A549 (cell line): Measurements from ENCODE around the gene SP5. TPM values are rescaled to one million over a fixed set of nuclear protein-coding genes. Genes with fewer than 3 reads are reported as not detected.

ENCODE experiments used
- ATAC-seq, 2 experiments: fragments of 200-7000 bp in 1 of 2; fragments of >200 bp in 1 of 2; cut with Nextera tagmentation in 1 of 2; cut with Tn5 transposase in 1 of 2; 3 replicates each; pipeline versions ENCODE4 v1.8.0 to v1.9.1; 2018 to 2020; ENCODE audit warnings: mild to moderate bottlenecking in 1 of 2, moderate library complexity in 1 of 2
- CTCF ChIA-PET: fragments of 300-600 bp; sonication (Branson Sonifier 250); formaldehyde crosslinking; extraction: SDS; loops from one replicate; lab custom pipeline; 2021; ENCODE audit warnings: antibody characterized with exemption, inconsistent platforms; lab: Yijun Ruan, JAX
- POLR2A ChIA-PET: fragments of 350-600 bp; formaldehyde crosslinking; extraction: SDS; loops from one replicate; lab custom pipeline; 2021; ENCODE audit warnings: antibody characterized with exemption, inconsistent platforms; lab: Yijun Ruan, JAX
- DNase-seq, 2 experiments: peaks; one replicate each; pipeline versions ENCODE4 v3.0.0 to v3.0.0-alpha.2; 2011 to 2016; ENCODE audit warnings: low read depth in 1 of 2, low spot score in 1 of 2
- FAIRE-seq: peaks from 2 replicates; lab custom pipeline; 2011; peaks lifted over from hg19 to GRCh38; lab: Jason Lieb, UNC
- H3K27ac ChIP-seq, 2 experiments: fragments of >200 bp; sonication (Bioruptor Twin); formaldehyde crosslinking; 3 replicates each; pipeline ENCODE4 v1.5.1; 2016 to 2017
- H3K4me1 ChIP-seq: fragments of >200 bp; sonication (Bioruptor Twin); formaldehyde crosslinking; 3 replicates; pipeline ENCODE4 v1.6.1; 2016
- H3K4me2 ChIP-seq: fragments of >200 bp; sonication (Bioruptor Twin); formaldehyde crosslinking; 3 replicates; pipeline ENCODE4 v1.6.1; 2016
- H3K4me3 ChIP-seq: fragments of >200 bp; sonication (Bioruptor Twin); formaldehyde crosslinking; 3 replicates; pipeline ENCODE4 v1.5.1; 2016
- H3K9me3 ChIP-seq: fragments of >200 bp; sonication (Bioruptor Twin); formaldehyde crosslinking; 3 replicates; pipeline ENCODE4 v1.6.1; 2016
- CBX8 ChIP-seq: fragments of 200-600 bp; sonication (generic); IDR thresholded peaks from 2 replicates; pipeline ENCODE4 v1.6.1; 2016
- EP300 ChIP-seq, 2 experiments: fragments of >200 bp; sonication (Bioruptor Twin); formaldehyde crosslinking; IDR thresholded peaks; 2 replicates in 1 of 2; 3 replicates in 1 of 2; pipeline ENCODE4 v1.6.1; 2016 to 2017
- ESRRA ChIP-seq: fragments of 150-350 bp; IDR thresholded peaks from 2 replicates; pipeline ENCODE4 v1.6.1; 2014; ENCODE audit warnings: mild to moderate bottlenecking, low read length, borderline replicate concordance
- FOSL2 ChIP-seq, 2 experiments: fragments of 450-650 bp in 1 of 2; fragments of >200 bp in 1 of 2; sonication (Bioruptor Twin) in 1 of 2; formaldehyde crosslinking; IDR thresholded peaks; 2 replicates each; pipeline versions ENCODE4 v1.5.0 to v1.6.1; 2016 to 2020; ENCODE audit warnings: mild to moderate bottlenecking in 1 of 2, moderate library complexity in 1 of 2
- HDAC2 ChIP-seq: fragments of 200-600 bp; sonication (generic); IDR thresholded peaks from 2 replicates; pipeline ENCODE4 v1.6.1; 2016
- HEYL ChIP-seq: fragments of 250-450 bp; sonication (Bioruptor Pico); IDR thresholded peaks from 2 replicates; pipeline ENCODE4 v1.8.0; 2021; ENCODE audit warnings: mild to moderate bottlenecking, moderate library complexity
- HOXA7 ChIP-seq: fragments of 250-450 bp; sonication (Bioruptor Pico); IDR thresholded peaks from 2 replicates; pipeline ENCODE4 v1.5.0; 2020; ENCODE audit warnings: mild to moderate bottlenecking, moderate library complexity
- JUN ChIP-seq, 2 experiments: fragments of >200 bp; sonication (Bioruptor Twin); formaldehyde crosslinking; IDR thresholded peaks; 2 replicates in 1 of 2; 3 replicates in 1 of 2; pipeline ENCODE4 v1.6.1; 2016 to 2017
- JUNB ChIP-seq: fragments of >200 bp; sonication (Bioruptor Twin); formaldehyde crosslinking; IDR thresholded peaks from 2 replicates; pipeline ENCODE4 v1.6.1; 2016
- KDM1A ChIP-seq: fragments of 200-600 bp; sonication (generic); IDR thresholded peaks from 2 replicates; pipeline ENCODE4 v1.6.1; 2016; ENCODE audit warnings: low read depth, mild to moderate bottlenecking
- POLR2A ChIP-seq: IDR thresholded peaks from 2 replicates; pipeline ENCODE4 v1.6.1; 2012; ENCODE audit warnings: mild to moderate bottlenecking, low read length
- RAD21 ChIP-seq, 2 experiments: fragments of >200 bp in 1 of 2; sonication (Bioruptor Twin) in 1 of 2; formaldehyde crosslinking in 1 of 2; IDR thresholded peaks in 1 of 2; conservative IDR thresholded peaks in 1 of 2; 2 replicates in 1 of 2; 3 replicates in 1 of 2; pipeline ENCODE4 v1.6.1; 2012 to 2018; ENCODE audit warnings: inconsistent platforms in 1 of 2
- RARB ChIP-seq: fragments of 250-450 bp; sonication (Bioruptor Pico); IDR thresholded peaks from 2 replicates; pipeline ENCODE4 v1.8.0; 2021; ENCODE audit warnings: mild to moderate bottlenecking, moderate library complexity
- RNF2 ChIP-seq: fragments of 200-600 bp; sonication (generic); IDR thresholded peaks from 2 replicates; pipeline ENCODE4 v1.6.1; 2016; ENCODE audit warnings: low read depth, mild to moderate bottlenecking, antibody characterized with exemption, moderate library complexity, borderline replicate concordance
- SMC3 ChIP-seq: fragments of >200 bp; sonication (Bioruptor Twin); formaldehyde crosslinking; IDR thresholded peaks from 3 replicates; pipeline ENCODE4 v1.6.1; 2018; ENCODE audit warnings: inconsistent platforms
- TFCP2L1 ChIP-seq: fragments of 250-450 bp; sonication (Bioruptor Pico); IDR thresholded peaks from 2 replicates; pipeline ENCODE4 v1.5.0; 2021; ENCODE audit warnings: mild to moderate bottlenecking
- ZFP36 ChIP-seq: fragments of 450-650 bp; IDR thresholded peaks from 2 replicates; pipeline ENCODE4 v1.6.1; 2014; ENCODE audit warnings: borderline replicate concordance; ENCODE audit not compliant: partially characterized antibody
- WGBS: methylation state at CpG from one replicate; pipeline ENCODE4 v1.1.6; 2017; ENCODE audit errors: missing lambda C conversion rate; 5-methylcytosine and 5-hydroxymethylcytosine counted together
- polyA plus RNA-seq, 4 experiments: library from polyadenylated mRNA; depleted of rRNA in 3 of 4; stranded (reverse); fragments of >200 nt; fragmentation: RNase III in 1 of 4; extraction: RNeasy Plus Mini Kit Qiagen cat#74134 plus additional on column Dnase treatment in 1 of 4; gene quantifications; 2 replicates in 3 of 4; 3 replicates in 1 of 4; pipeline ENCODE4 v1.2.3, GENCODE V29; 2011 to 2017
- TF ChIP-seq, protein P1 (sequence below): fragments of >200 bp; sonication (Bioruptor Twin); formaldehyde crosslinking; IDR thresholded peaks from 3 replicates; pipeline ENCODE4 v1.5.1; 2016
- TF ChIP-seq, protein P2 (sequence below): fragments of 150-350 bp; IDR thresholded peaks from 2 replicates; pipeline ENCODE4 v1.6.1; 2014; ENCODE audit warnings: low read depth, mild to moderate bottlenecking, low read length

The SP5 gene
- polyA plus RNA-seq, 2 of the 4 experiments (the other 2 are of a cell fraction): not detected

DNA sequence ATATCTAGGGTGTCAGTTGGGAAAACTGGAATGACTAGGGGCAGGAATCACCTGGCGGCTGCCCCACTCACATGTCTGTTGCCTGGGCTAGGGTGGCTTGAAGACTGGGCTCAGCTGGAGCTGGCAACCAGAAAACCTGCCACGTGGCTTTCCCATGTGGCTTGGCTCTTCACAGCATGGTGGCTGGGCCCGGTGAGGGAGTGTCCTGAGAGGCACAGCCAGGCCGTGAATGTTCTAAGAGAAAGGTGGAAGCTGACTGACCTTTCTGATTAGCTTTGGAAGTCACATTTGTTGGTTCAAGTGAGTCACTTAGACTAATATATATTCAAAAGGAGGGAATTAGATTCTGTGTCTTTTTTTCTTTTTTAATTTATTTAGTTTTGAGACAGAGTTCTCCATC is 22.7 kb downstream of the SP5 start:
- no peaks in the 10 kb centered on the region for H3K9me3 ChIP-seq
- 0 out of 3 replicates have a peak, but pooled peaks cover 9% of the 10 kb centered on the region for H3K4me1 ChIP-seq
- no peak overlapping the region for H3K4me3 ChIP-seq
- FAIRE-seq (no peak), ATAC-seq (no peak), DNase-seq (no peak)
- no peak overlapping the region for H3K4me2 ChIP-seq
- WGBS: 47% methylated on average over 4 of the region's 4 CpGs
- ChIA-PET CTCF (interaction anchor here (0.6 to 1.6 kb wide), 2 partner anchors 20 to 1298 kb away, joined by 4 to 5 read pairs; no protein-coding TSS in a partner anchor), POLR2A (no interaction called here)
- H3K27ac ChIP-seq: no peak overlapping the region
- TF ChIP-seq ESRRA: no peak
- TF ChIP-seq HDAC2: no peak
- no peak for TF ChIP-seq JUN (IDR thresholded peaks at IDR 0.05)
- no peak for TF ChIP-seq RNF2
- no peak for TF ChIP-seq FOSL2 (IDR thresholded peaks at IDR 0.05)
- TF ChIP-seq FOSL2 (CRISPR knock-in tag; IDR thresholded peaks at IDR 0.05): no peak
- TF ChIP-seq, protein P1, sequence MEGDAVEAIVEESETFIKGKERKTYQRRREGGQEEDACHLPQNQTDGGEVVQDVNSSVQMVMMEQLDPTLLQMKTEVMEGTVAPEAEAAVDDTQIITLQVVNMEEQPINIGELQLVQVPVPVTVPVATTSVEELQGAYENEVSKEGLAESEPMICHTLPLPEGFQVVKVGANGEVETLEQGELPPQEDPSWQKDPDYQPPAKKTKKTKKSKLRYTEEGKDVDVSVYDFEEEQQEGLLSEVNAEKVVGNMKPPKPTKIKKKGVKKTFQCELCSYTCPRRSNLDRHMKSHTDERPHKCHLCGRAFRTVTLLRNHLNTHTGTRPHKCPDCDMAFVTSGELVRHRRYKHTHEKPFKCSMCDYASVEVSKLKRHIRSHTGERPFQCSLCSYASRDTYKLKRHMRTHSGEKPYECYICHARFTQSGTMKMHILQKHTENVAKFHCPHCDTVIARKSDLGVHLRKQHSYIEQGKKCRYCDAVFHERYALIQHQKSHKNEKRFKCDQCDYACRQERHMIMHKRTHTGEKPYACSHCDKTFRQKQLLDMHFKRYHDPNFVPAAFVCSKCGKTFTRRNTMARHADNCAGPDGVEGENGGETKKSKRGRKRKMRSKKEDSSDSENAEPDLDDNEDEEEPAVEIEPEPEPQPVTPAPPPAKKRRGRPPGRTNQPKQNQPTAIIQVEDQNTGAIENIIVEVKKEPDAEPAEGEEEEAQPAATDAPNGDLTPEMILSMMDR: no peak
- TF ChIP-seq EP300 (IDR thresholded peaks at IDR 0.05): no peak
- TF ChIP-seq HEYL (CRISPR knock-in tag): no peak
- TF ChIP-seq RARB (CRISPR knock-in tag): no peak
- TF ChIP-seq TFCP2L1: no peak
- TF ChIP-seq SMC3: no peak
- no peak for TF ChIP-seq JUNB
- no peak for TF ChIP-seq RAD21 (conservative IDR thresholded peaks at IDR 0.05 in 1 of 2, IDR thresholded peaks at IDR 0.05 in 1 of 2)
- TF ChIP-seq, protein P2, sequence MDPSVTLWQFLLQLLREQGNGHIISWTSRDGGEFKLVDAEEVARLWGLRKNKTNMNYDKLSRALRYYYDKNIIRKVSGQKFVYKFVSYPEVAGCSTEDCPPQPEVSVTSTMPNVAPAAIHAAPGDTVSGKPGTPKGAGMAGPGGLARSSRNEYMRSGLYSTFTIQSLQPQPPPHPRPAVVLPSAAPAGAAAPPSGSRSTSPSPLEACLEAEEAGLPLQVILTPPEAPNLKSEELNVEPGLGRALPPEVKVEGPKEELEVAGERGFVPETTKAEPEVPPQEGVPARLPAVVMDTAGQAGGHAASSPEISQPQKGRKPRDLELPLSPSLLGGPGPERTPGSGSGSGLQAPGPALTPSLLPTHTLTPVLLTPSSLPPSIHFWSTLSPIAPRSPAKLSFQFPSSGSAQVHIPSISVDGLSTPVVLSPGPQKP: no peak
- no peak for TF ChIP-seq KDM1A
- no peak for TF ChIP-seq ZFP36

DNA sequence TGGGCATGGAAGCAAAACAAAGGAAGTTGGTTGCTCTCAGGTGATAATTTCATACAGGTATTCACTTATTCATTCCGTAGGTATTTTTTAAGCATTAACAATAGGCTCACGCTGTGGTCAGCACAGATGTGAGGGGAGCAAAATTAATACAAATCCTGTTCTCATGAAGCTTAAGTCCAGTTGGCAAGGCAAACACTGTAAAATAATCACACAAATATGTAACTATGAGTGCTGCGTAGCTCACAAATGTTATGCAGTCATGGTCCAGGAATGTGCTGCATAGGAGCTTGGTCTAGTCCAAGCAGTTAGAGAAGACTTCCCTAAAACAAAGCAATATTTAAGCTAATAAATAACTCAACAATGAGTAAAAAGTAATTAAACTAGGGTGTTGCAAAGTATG is 23.9 kb downstream of the SP5 start:
- ChIA-PET CTCF (interaction anchor here (1.3 to 1.6 kb wide), 2 partner anchors 22 to 73 kb away, joined by 3 to 5 read pairs; no protein-coding TSS in a partner anchor), POLR2A (no interaction called here)
- WGBS: 21% methylated on average over 3 of the region's 3 CpGs

DNA sequence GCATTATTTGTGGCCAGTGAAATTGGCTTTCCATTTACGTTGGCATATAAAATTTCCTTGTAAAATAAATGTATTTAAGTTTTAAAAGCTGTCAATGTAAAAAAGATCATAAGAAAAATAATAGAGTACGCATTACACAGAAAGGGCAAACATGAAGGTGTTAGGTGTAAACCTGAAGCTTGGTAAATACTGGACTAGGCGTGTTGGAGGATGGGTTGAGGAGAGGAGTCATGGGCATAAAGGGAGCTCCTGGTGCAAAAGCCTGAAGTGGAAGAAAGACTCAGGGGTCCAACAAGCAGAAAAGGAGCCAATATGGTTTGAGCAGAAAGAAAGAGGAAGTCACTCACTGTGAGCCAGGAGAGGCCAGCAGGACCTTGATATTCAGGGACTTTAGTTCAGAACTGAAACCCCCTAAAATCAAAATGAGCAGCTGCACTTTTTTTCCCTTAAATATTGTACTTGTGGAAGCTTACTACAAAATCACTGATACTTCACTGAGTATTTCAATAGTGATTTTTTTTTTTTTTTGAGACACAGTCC is 24.4 kb downstream of the SP5 start:
- WGBS: 62% methylated on average over 3 of the region's 3 CpGs
- ATAC-seq (no peak; a peak in 1 of 6 replicates), FAIRE-seq (no peak), DNase-seq (no peak)
- H3K4me3 ChIP-seq: no peak overlapping the region
- POLR2A ChIA-PET: no interaction called here
- no peak for TF ChIP-seq CBX8
- peaks cover 9% of the 10 kb centered on the region; the same call in 1 of the 3 replicates for H3K4me1 ChIP-seq
- no peak overlapping the region for H3K27ac ChIP-seq
- H3K9me3 ChIP-seq: no peaks in the 10 kb centered on the region
- CTCF ChIA-PET: interaction anchor here (1.3 to 1.6 kb wide), 2 partner anchors 22 to 73 kb away, joined by 3 to 5 read pairs; no protein-coding TSS in a partner anchor
- peak overlapping the region; percentile 32; the same call in 2 of the 3 replicates for H3K4me2 ChIP-seq

More for the DNA sequence above, 23.9 kb downstream of the SP5 start:
- Histone ChIP-seq H3K4me2 (peak overlapping the region; percentile 32), H3K4me1 (peaks cover 9% of the 10 kb centered on the region; the same call in 1 of the 3 replicates), H3K27ac (peak overlapping the region in 1 of 2 experiments; percentile 37; a peak in 1 of 6 replicates), H3K4me3 (no peak overlapping the region)
- ATAC-seq: peak; percentile 90 to 93
- DNase-seq: peak; percentile 17 to 60
- no peak for TF ChIP-seq SMC3
- no peak for TF ChIP-seq POLR2A
- no peak for TF ChIP-seq FOSL2 (IDR thresholded peaks at IDR 0.05)
- TF ChIP-seq FOSL2 (CRISPR knock-in tag; IDR thresholded peaks at IDR 0.05): peak; percentile 45; the same call in 1 of the 2 replicates
- TF ChIP-seq HOXA7 (CRISPR knock-in tag): no peak
- TF ChIP-seq, all 56 proteins: peak for 1
- H3K9me3 ChIP-seq: no peaks in the 10 kb centered on the region
- FAIRE-seq: no peak
